Measurements from ENCODE around the gene AKAP8L. TPM values are rescaled to one million over a fixed set of nuclear protein-coding genes. Genes with fewer than 3 reads are reported as not detected.

The AKAP8L gene
- total and polyA plus RNA-seq, 10 of the 15 experiments (the other 5 are each of a cell fraction or from before 2014, with no cell fraction given): 0.66 to 64.3 (median 40.0) TPM

DNA sequence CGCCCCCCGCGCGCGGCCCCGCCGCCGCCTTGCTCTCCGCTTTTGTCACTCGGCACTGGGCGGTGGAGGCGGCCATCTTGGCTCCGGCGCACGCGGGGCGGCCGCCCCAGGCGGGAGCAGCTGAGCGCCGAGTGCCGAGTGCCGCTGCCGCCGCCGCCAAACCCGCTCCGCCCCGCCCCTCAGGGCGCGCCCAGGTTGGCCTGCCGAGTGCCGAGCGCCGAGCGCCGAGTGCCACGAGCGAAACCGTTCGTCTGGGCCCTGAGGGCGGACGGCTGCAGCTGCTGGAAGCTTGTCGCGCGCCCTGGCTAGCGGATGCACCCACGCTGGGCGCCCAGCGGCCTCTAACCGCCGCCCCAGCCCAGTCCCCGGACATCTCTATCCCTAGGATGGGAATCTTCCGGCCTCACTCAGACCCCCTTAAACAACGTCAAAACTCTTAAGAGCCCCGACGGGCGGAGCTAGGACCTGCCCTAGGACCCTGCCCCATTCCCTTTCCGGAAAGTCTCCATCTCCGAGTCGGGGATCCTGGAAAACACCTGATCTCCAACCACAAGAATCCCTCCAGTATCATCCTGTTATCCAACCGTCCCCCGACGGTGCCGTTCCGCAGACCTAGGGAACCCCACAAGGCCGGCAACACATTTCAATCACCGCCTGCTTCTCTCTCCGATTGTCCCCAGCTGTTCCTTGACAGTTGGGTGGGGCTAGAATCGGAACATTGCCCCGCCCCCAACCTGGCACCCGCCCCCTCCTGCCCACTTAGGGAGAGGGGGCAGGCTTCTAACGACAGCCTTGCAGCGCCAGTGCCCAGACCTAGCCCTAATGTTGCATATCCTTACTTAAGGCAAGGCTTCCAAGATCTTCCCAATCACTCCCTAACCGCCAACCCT, 14.1 kb upstream of the AKAP8L start (continued):
- TF ChIP-seq, protein P1, sequence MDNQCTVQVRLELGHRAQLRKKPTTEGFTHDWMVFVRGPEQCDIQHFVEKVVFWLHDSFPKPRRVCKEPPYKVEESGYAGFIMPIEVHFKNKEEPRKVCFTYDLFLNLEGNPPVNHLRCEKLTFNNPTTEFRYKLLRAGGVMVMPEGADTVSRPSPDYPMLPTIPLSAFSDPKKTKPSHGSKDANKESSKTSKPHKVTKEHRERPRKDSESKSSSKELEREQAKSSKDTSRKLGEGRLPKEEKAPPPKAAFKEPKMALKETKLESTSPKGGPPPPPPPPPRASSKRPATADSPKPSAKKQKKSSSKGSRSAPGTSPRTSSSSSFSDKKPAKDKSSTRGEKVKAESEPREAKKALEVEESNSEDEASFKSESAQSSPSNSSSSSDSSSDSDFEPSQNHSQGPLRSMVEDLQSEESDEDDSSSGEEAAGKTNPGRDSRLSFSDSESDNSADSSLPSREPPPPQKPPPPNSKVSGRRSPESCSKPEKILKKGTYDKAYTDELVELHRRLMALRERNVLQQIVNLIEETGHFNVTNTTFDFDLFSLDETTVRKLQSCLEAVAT (IDR thresholded peaks at IDR 0.05): peak; percentile 100
- TF ChIP-seq, protein P2, sequence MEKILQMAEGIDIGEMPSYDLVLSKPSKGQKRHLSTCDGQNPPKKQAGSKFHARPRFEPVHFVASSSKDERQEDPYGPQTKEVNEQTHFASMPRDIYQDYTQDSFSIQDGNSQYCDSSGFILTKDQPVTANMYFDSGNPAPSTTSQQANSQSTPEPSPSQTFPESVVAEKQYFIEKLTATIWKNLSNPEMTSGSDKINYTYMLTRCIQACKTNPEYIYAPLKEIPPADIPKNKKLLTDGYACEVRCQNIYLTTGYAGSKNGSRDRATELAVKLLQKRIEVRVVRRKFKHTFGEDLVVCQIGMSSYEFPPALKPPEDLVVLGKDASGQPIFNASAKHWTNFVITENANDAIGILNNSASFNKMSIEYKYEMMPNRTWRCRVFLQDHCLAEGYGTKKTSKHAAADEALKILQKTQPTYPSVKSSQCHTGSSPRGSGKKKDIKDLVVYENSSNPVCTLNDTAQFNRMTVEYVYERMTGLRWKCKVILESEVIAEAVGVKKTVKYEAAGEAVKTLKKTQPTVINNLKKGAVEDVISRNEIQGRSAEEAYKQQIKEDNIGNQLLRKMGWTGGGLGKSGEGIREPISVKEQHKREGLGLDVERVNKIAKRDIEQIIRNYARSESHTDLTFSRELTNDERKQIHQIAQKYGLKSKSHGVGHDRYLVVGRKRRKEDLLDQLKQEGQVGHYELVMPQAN (conservative IDR thresholded peaks at IDR 0.05): peak; percentile 85
- TF ChIP-seq ZSCAN29 (IDR thresholded peaks at IDR 0.05) (0 out of 2 replicates have a peak, but pooled peaks have one; percentile 58), FOXK2 (IDR thresholded peaks at IDR 0.05) (no peak), POLR2AphosphoS5 (IDR thresholded peaks at IDR 0.05; ENCODE audit: low read length) (peak; percentile 72), KDM1A (IDR thresholded peaks at IDR 0.05; ENCODE audit: borderline replicate concordance) (no peak), KAT2A (conservative IDR thresholded peaks at IDR 0.05; ENCODE audit: control insufficient read depth, low read depth, low read length) (no peak), SIX5 (IDR thresholded peaks at IDR 0.05; ENCODE audit: low read depth, low read length, severe bottlenecking) (peak; percentile 40), RELA (IDR thresholded peaks at IDR 0.05; ENCODE audit: borderline replicate concordance, partially characterized antibody) (peak; percentile 57), ZNF687 (IDR thresholded peaks at IDR 0.05) (peak; percentile 39; the same call in 1 of the 2 replicates), IKZF1 (conservative IDR thresholded peaks at IDR 0.05) (peak; percentile 93), EZH2 (IDR thresholded peaks at IDR 0.05; ENCODE audit: borderline replicate concordance, control insufficient read depth, low read depth, low read length) (no peak), SIN3A (IDR thresholded peaks at IDR 0.05; ENCODE audit: low read depth, low read length) (peak; percentile 56), RBBP5 (conservative IDR thresholded peaks at IDR 0.05) (no peak), LARP7 (IDR thresholded peaks at IDR 0.05) (peak; percentile 91), RCOR1 (conservative IDR thresholded peaks at IDR 0.05; ENCODE audit: low read depth, low read length) (0 out of 2 replicates have a peak, but pooled peaks have one; percentile 21), SP1 (IDR thresholded peaks at IDR 0.05; ENCODE audit: low read depth, low read length) (peak; percentile 76), ZNF207 (IDR thresholded peaks at IDR 0.05; ENCODE audit: borderline replicate concordance) (peak; percentile 98; the same call in 1 of the 2 replicates), TCF12 (IDR thresholded peaks at IDR 0.05; ENCODE audit: low read depth, low read length) (peak; percentile 90)
- TF ChIP-seq, protein P3, sequence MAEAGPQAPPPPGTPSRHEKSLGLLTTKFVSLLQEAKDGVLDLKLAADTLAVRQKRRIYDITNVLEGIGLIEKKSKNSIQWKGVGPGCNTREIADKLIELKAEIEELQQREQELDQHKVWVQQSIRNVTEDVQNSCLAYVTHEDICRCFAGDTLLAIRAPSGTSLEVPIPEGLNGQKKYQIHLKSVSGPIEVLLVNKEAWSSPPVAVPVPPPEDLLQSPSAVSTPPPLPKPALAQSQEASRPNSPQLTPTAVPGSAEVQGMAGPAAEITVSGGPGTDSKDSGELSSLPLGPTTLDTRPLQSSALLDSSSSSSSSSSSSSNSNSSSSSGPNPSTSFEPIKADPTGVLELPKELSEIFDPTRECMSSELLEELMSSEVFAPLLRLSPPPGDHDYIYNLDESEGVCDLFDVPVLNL (IDR thresholded peaks at IDR 0.05; ENCODE audit: low read depth, low read length): 0 out of 2 replicates have a peak, but pooled peaks have one; percentile 35
